Thymus (tissue), 11 donors: Measurements from ENCODE around the gene IL11. TPM values are rescaled to one million over a fixed set of nuclear protein-coding genes. Genes with fewer than 3 reads are reported as not detected.

Experiments used
- DNase-seq, 9 donors: peaks; one replicate each; pipeline ENCODE4 v3.0.0-alpha.2; 2013; ENCODE audit warnings: low spot score in 9 of 9, low read depth in 6 of 9, missing footprints in 1 of 9
- H3K27ac ChIP-seq, 2 donors: one replicate each; pipeline ENCODE4 v1.5.1; 2013; ENCODE audit warnings: control low read depth in 1 of 2, low read depth in 1 of 2, low read length in 1 of 2, mild to moderate bottlenecking in 1 of 2, moderate library complexity in 1 of 2
- H3K27me3 ChIP-seq, 2 donors: one replicate each; pipeline ENCODE4 v1.5.1; 2013; ENCODE audit warnings: low read length in 1 of 2; ENCODE audit not compliant: control insufficient read depth in 2 of 2, insufficient read depth in 1 of 2
- H3K36me3 ChIP-seq, 2 donors: one replicate each; pipeline ENCODE4 v1.5.1; 2013; ENCODE audit warnings: low read length in 1 of 2, mild to moderate bottlenecking in 1 of 2, moderate library complexity in 1 of 2; ENCODE audit not compliant: control insufficient read depth in 2 of 2, insufficient read depth in 2 of 2
- H3K4me1 ChIP-seq, 2 donors: one replicate each; pipeline ENCODE4 v1.5.1; 2013; ENCODE audit warnings: low read length in 2 of 2; ENCODE audit not compliant: control insufficient read depth in 2 of 2, insufficient read depth in 2 of 2
- H3K4me3 ChIP-seq, 2 donors: one replicate each; pipeline ENCODE4 v1.5.1; 2013; ENCODE audit warnings: low read length in 2 of 2, control low read depth in 1 of 2, mild to moderate bottlenecking in 1 of 2
- H3K9me3 ChIP-seq, 2 donors: one replicate each; pipeline ENCODE4 v1.5.1; 2013; ENCODE audit warnings: low read length in 1 of 2, mild to moderate bottlenecking in 1 of 2; ENCODE audit not compliant: control insufficient read depth in 2 of 2, insufficient read depth in 1 of 2
- WGBS: extraction: QIAGEN DNeasy Blood & Tissue Kit; methylation state at CpG from one replicate; pipeline ENCODE4 v1.1.7; 2013; 5-methylcytosine and 5-hydroxymethylcytosine counted together
- polyA plus RNA-seq: library from polyadenylated mRNA; stranded (reverse); fragments of 200-250 nt; gene quantifications from one replicate; pipeline ENCODE4 v1.2.3, GENCODE V29; 2013
- total RNA-seq: library from RNA; stranded (reverse); fragments of 120-200 nt; gene quantifications from one replicate; pipeline ENCODE4 v1.2.4, GENCODE V29; 2013
- donor health status: healthy.

IL11 gene
- total and polyA plus RNA-seq, 2 donors = 0.38 to 1.5 TPM

- DNase-seq = no peak
- Histone ChIP-seq H3K4me3 (no peak overlapping the region), H3K27ac (no peak overlapping the region), H3K4me1 (peaks cover 3 to 12% of the 10 kb centered on the region in 2 donors), H3K9me3 (no peaks in the 10 kb centered on the region), H3K27me3 (peaks cover 42 to 92% of the 10 kb centered on the region in 2 donors), H3K36me3 (no peaks in the 10 kb centered on the region)
- WGBS = 91% methylated on average over 16 of the region's 16 CpGs
Observed at GRCh38 chr19:55368106-55368505, 2.2 kb downstream of the IL11 start.

- Histone ChIP-seq H3K27me3 (peaks cover 35 to 87% of the 10 kb centered on the region in 2 donors), H3K4me3 (no peak overlapping the region), H3K9me3 (no peaks in the 10 kb centered on the region), H3K27ac (no peak overlapping the region), H3K4me1 (peaks cover 3 to 7% of the 10 kb centered on the region in 2 donors), H3K36me3 (no peaks in the 10 kb centered on the region)
- WGBS = 79% methylated on average over 3 of the region's 3 CpGs
- no peak for DNase-seq
Observed at GRCh38 chr19:55366790-55367189, 3.5 kb downstream of the IL11 start.

- peaks cover 31 to 80% of the 10 kb centered on the region in 2 donors for H3K27me3 ChIP-seq
- no peak for DNase-seq
- H3K9me3 ChIP-seq = no peaks in the 10 kb centered on the region
- 85% methylated on average over 19 of the region's 19 CpGs for WGBS
- peaks cover 3 to 7% of the 10 kb centered on the region in 2 donors for H3K4me1 ChIP-seq
- H3K4me3 ChIP-seq = no peak overlapping the region
- no peak overlapping the region for H3K27ac ChIP-seq
- no peaks in the 10 kb centered on the region for H3K36me3 ChIP-seq
Observed at GRCh38 chr19:55365964-55366363, 4.3 kb downstream of the IL11 start.

DNA sequence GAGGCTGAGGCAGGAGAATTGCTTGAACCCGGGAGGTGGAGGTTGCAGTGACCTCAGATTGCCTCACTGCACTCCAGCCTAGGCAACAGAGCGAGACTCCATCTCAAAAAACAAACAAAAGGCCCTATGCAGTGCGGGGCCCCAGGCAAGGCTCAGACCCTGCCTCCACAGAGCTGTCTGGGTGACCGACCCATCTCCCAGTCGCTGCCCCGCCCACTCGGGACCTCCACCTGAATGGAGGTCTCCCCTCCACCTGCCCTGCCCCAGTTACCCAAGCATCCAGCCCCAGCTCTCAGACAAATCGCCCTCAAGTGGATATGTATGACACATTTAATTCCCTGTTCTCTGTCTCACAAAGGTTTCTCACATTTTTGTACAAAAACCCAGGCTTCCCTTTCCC is 5.0 kb downstream of the IL11 start:
- Histone ChIP-seq H3K9me3 (no peaks in the 10 kb centered on the region), H3K4me1 (peaks cover 3 to 7% of the 10 kb centered on the region in 2 donors), H3K36me3 (no peaks in the 10 kb centered on the region), H3K27me3 (peaks cover 24 to 73% of the 10 kb centered on the region in 2 donors), H3K27ac (no peak overlapping the region), H3K4me3 (no peak overlapping the region)
- WGBS = 97% methylated on average over 8 of the region's 8 CpGs
- DNase-seq = no peak

DNA sequence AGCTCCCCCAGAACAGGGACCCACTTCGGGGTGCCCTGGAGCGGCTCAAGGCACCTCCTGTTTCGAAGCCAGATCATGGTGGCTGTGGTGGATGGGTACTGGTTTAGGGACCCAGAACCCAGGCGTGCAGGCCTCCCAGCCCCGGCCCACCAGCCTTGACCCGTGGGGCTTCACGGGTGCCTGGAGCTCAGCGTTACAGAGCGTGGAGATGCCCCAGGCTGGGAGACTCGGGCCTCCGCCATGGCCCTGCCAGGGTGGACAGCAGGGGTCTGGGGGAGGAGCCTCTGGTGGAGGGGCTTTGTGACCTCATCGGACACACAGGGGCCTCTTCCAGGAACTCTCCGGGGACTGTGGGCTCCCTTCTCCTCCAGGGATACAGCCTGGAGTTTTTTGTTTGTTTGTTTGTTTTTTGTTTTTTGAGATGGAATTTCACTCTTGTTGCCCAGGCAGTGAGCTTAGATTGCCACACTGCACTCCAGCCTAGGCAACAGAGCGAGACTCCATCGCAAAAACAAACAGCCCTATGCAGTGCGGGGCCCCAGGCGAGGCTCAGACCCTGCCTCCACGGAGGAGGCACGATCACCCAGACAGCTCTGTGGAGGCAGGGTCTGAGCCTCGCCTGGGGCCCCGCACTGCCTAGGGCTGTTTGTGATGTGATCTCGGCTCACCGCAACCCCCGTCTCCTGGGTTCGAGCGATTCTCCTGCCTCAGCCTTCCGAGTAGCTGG is 7.1 kb downstream of the IL11 start, which contains the start of gene GARIN5B:
Gene GARIN5B, minus strand, starts transcription at position 271 of the 727 bp plus-strand sequence. Its CDS starts 194 bp downstream, at position 77.
- H3K27ac ChIP-seq = no peak within 1 kb of the TSS
- H3K36me3 ChIP-seq = no peaks in the 10 kb centered on the region
- peaks cover 3 to 63% of the 10 kb centered on the region in 2 donors for H3K27me3 ChIP-seq
- no peaks in the 10 kb centered on the region for H3K9me3 ChIP-seq
- no peak for DNase-seq
- H3K4me1 ChIP-seq = no peaks in the 10 kb centered on the region
- H3K4me3 ChIP-seq = no peak within 1 kb of the TSS
- WGBS = 95% methylated on average over 27 of the region's 27 CpGs

GRCh38 chr19:55362174-55362989 is 7.9 kb downstream of the IL11 start:
- H3K4me3 ChIP-seq = no peak overlapping the region
- no peaks in the 10 kb centered on the region for H3K36me3 ChIP-seq
- WGBS = 90% methylated on average over 38 of the region's 38 CpGs
- peaks cover 0 to 61% of the 10 kb centered on the region in 2 donors for H3K27me3 ChIP-seq
- no peak for DNase-seq
- H3K27ac ChIP-seq = no peak overlapping the region
- H3K9me3 ChIP-seq = no peaks in the 10 kb centered on the region
- no peaks in the 10 kb centered on the region for H3K4me1 ChIP-seq

GRCh38 chr19:55360902-55361301 is 9.4 kb downstream of the IL11 start:
- Histone ChIP-seq H3K27me3 (peaks cover 6 to 62% of the 10 kb centered on the region in 2 donors), H3K4me3 (no peak overlapping the region), H3K36me3 (no peaks in the 10 kb centered on the region), H3K4me1 (no peaks in the 10 kb centered on the region), H3K9me3 (no peaks in the 10 kb centered on the region), H3K27ac (no peak overlapping the region)
- DNase-seq = no peak
- WGBS = 92% methylated on average over 16 of the region's 16 CpGs

DNA sequence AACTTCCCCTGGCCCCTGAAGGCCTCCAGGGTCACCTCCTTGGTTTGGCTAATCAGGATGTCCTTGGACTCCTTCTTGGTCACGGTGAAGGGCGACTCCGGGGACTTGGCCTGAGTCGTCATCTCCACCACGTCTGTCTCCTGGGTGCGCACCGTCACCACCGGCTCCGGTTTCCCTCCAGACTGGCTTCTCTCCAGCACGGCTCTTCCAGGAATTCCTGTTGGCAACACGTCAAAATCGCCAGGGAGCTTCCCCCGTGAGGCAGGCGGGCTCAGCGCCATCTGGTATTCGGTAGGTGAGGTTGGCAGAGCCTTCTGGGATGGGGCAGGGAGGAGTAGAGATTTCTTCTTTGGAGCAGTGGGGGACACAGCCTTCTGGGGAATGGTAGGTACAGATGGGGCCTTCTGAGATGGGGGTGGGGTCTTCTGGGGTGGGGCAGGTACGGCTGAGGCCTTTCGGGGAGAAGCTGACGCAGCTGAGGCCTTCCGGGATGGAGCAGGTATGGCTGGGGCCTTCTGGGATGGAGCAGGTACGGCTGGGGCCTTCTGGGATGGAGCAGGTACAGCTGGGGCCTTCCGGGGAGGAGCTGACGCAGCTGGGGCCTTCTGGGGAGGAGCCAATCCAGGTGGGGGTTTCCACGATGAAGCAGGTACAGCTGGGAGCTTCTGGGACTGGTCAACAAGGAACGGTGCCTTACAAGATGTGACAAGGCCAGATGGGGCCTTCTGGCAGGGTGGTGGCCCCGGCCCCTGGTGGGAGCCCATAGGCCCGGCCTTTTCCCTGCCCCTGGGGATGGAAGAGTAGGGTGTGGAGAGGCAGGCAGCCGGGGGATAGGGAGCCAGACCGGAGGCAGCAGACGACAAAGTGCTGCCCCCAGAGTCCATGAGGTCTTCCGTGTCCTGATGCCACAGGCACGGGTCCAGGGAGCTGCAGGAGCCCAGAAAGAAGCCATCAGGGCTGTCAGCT is 11.0 kb downstream of the IL11 start:
- WGBS = 90% methylated on average over 32 of the region's 32 CpGs

More for the DNA sequence above, 11.0 kb downstream of the IL11 start:
- Histone ChIP-seq H3K4me3 (no peak overlapping the region), H3K36me3 (no peaks in the 10 kb centered on the region), H3K4me1 (peaks cover 2 to 3% of the 10 kb centered on the region in 2 donors), H3K27me3 (peaks cover 22 to 66% of the 10 kb centered on the region in 2 donors), H3K27ac (peak overlapping the region in 1 of 2 donors; percentile 72), H3K9me3 (no peaks in the 10 kb centered on the region)
- no peak for DNase-seq
